Peyer's patch (tissue), 4 donors: ENCODE data around the gene ARHGEF19. TPM values are rescaled to one million over a fixed set of nuclear protein-coding genes. Genes with fewer than 3 reads are reported as not detected.
A peak's percentile ranks its signal among the peaks of the same experiment; 100 is the strongest.

Experiments used
- DNase-seq, 3 donors: peaks; one replicate each; pipeline ENCODE4 v3.0.0-alpha.2; 2017 to 2019
- H3K27ac ChIP-seq, 4 donors: fragments of 200-600 bp; sonication (generic); one replicate each; pipeline ENCODE4 v1.5.1; 2016 to 2019
- H3K27me3 ChIP-seq, 2 donors: fragments of 200-600 bp; sonication (generic); one replicate each; pipeline ENCODE4 v1.5.1; 2019
- H3K36me3 ChIP-seq, 3 donors: fragments of 200-600 bp; sonication (generic); one replicate each; pipeline ENCODE4 v1.5.1; 2016 to 2019
- H3K4me1 ChIP-seq, 4 donors: fragments of 200-600 bp; sonication (generic); one replicate each; pipeline ENCODE4 v1.5.1; 2016 to 2019
- H3K4me3 ChIP-seq, 4 donors: fragments of 200-600 bp; sonication (generic); 1 replicate in 3 of 4; 2 replicates in 1 of 4; pipeline ENCODE4 v1.5.1; 2016 to 2019; ENCODE audit warnings: mild to moderate bottlenecking in 1 of 4
- H3K9me3 ChIP-seq, 4 donors: fragments of 200-600 bp; sonication (generic); one replicate each; pipeline ENCODE4 v1.5.1; 2016 to 2019; ENCODE audit warnings: mild to moderate bottlenecking in 1 of 4
- POLR2A ChIP-seq, 2 donors: fragments of 450-650 bp; IDR thresholded peaks; one replicate each; pipeline ENCODE4 v1.5.1; 2017; ENCODE audit warnings: antibody characterized with exemption in 2 of 2, mild to moderate bottlenecking in 2 of 2, moderate library complexity in 2 of 2
- total RNA-seq, 4 donors: library from RNA; depleted of rRNA; stranded (reverse); fragments of >200 nt; gene quantifications; one replicate each; pipeline ENCODE4 v1.1.0, GENCODE V29; 2016
- TF ChIP-seq, protein P1 (sequence below), 6 experiments: fragments of 450-650 bp in 4 of 6; fragments of 200-600 bp in 2 of 6; sonication (generic) in 1 of 6; IDR thresholded peaks; one replicate each; pipeline ENCODE4 v1.5.1; 2017 to 2019; ENCODE audit warnings: antibody characterized with exemption in 6 of 6, mild to moderate bottlenecking in 3 of 6, moderate library complexity in 1 of 6

Gene ARHGEF19
- total RNA-seq, 4 donors from 2014 or later, result 6.0 to 16.5 (median 7.3) TPM

DNA sequence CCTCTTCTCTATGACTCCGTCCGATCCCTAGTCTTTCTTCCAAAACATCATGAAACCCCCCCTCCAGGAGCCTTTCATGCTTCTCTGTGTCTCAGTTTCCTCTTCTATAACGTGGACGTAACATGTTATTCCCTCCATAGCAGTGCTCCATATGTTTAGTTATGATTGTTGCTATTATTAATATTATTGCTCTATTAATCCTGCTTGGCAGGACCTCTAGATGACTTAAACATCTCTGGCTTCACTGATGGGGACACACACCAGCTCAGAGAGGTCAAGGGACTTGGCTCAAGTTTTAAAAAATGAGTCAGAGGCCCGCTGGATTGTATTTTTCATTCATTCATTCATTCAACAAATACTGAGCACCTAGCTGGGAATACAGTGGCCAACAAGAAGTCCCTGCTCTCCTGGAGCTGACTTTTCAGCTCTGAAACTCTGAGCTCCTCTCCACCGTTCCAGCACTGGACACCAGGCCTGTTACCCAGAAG is 24.9 kb upstream of the ARHGEF19 start:
- DNase-seq, result no peak
- Histone ChIP-seq H3K36me3 (no peaks in the 10 kb centered on the region), H3K4me3 (peak overlapping the region; percentile 60 to 92 (median 66)), H3K27ac (peak overlapping the region; percentile 76 to 91 (median 86)), H3K4me1 (peaks cover 0 to 19% (median 5%) of the 10 kb centered on the region in 4 donors), H3K27me3 (no peaks in the 10 kb centered on the region), H3K9me3 (no peaks in the 10 kb centered on the region)
- no peak for TF ChIP-seq POLR2A (IDR thresholded peaks at IDR 0.05)
- TF ChIP-seq, protein P1, sequence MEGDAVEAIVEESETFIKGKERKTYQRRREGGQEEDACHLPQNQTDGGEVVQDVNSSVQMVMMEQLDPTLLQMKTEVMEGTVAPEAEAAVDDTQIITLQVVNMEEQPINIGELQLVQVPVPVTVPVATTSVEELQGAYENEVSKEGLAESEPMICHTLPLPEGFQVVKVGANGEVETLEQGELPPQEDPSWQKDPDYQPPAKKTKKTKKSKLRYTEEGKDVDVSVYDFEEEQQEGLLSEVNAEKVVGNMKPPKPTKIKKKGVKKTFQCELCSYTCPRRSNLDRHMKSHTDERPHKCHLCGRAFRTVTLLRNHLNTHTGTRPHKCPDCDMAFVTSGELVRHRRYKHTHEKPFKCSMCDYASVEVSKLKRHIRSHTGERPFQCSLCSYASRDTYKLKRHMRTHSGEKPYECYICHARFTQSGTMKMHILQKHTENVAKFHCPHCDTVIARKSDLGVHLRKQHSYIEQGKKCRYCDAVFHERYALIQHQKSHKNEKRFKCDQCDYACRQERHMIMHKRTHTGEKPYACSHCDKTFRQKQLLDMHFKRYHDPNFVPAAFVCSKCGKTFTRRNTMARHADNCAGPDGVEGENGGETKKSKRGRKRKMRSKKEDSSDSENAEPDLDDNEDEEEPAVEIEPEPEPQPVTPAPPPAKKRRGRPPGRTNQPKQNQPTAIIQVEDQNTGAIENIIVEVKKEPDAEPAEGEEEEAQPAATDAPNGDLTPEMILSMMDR (IDR thresholded peaks at IDR 0.05), result no peak

DNA sequence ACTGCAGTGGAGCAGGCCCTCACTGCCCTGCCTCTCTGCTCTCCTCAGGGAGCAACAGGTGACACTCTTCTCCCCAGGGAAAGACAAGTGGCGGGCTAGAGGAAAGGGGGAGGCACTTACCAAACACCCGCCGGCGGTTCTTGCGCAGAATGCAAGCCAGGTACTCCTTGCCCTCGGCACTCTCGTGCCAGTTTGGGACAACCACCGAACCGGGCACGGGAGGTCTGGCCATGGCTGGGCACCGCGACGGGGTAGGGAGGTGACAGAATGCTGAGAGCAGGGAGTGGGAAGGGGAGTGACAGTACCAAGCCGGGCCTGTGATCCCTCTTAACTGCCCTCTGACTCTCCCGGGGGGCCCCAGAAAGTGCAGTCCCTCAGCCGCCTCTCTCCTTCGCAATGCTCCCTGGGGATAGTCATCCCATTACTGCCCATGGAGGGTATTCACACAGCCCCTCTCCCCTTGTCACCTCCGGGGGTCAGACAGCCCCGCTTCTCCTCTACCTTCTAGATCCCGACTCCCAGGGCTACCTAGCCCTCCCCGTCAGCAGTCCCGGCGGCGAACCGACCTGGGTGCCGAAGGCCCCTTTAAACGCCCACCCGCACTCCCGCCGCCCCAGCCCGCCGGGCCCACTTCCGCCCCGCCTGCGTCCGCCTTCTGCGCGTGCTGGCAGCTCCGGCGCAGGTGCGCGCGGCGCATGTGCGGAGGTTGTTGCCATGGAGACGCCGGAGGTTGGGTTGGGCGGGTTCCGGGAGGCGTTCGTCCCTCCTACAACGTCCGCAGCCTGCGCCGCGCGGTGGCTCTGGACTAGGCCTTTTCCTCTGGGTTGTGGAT is 24.3 kb upstream of the ARHGEF19 start, which contains the start of gene CPLANE2:
Gene CPLANE2, minus strand, starts transcription at position 673 of the 832 bp plus-strand sequence. Its CDS starts 441 bp downstream, at position 232.
- Histone ChIP-seq H3K36me3 (no peaks in the 10 kb centered on the region), H3K9me3 (no peaks in the 10 kb centered on the region), H3K4me1 (peaks cover 0 to 19% (median 5%) of the 10 kb centered on the region in 4 donors), H3K27ac (peak within 1 kb of the TSS; percentile 76 to 91 (median 86)), H3K4me3 (peak within 1 kb of the TSS; percentile 60 to 92 (median 66)), H3K27me3 (no peaks in the 10 kb centered on the region)
- TF ChIP-seq, protein P1 (IDR thresholded peaks at IDR 0.05), result peak in 1 of 6 experiments; percentile 3
- TF ChIP-seq POLR2A (IDR thresholded peaks at IDR 0.05), result peak; percentile 65 to 76
- DNase-seq, result peak; percentile 95 to 98 (median 97)

DNA sequence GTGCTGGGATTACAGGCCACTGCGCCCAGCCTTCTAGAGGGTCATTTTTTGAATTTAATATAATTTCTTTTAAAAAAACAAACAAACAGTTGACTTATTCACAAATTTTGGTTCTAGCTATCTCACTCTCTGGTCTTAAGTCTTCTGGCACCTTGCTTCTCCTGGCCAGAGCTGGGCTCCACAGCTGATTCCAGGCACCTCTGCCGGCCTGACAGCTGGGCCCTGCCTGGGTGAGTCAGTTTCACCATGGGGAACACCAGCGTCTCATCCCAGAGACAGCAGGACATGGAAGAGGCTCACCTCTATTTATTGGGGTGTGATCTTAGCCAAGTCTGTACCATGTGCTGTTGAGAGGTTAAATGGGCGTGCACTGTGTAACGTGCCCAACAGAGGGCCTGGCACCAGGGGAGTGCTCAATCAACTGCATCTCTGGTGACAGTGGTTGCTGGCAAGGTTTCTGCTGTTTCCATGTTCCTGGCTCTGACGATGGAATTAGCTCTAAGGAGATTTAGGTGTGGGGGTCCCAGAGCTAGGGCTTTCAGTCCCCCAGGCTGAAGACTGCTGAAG is 23.6 kb upstream of the ARHGEF19 start:
- Histone ChIP-seq H3K9me3 (no peaks in the 10 kb centered on the region), H3K27ac (peak overlapping the region; percentile 76 to 91 (median 86)), H3K36me3 (no peaks in the 10 kb centered on the region), H3K4me1 (peaks cover 0 to 19% (median 5%) of the 10 kb centered on the region in 4 donors), H3K4me3 (peak overlapping the region; percentile 60 to 92 (median 66)), H3K27me3 (no peaks in the 10 kb centered on the region)
- DNase-seq, result peak in 2 of 3 donors; percentile 62 to 78
- peak in 1 of 2 donors; percentile 9 for TF ChIP-seq POLR2A (IDR thresholded peaks at IDR 0.05)
- TF ChIP-seq, protein P1 (IDR thresholded peaks at IDR 0.05), result peak; percentile 2 to 54 (median 42)

DNA sequence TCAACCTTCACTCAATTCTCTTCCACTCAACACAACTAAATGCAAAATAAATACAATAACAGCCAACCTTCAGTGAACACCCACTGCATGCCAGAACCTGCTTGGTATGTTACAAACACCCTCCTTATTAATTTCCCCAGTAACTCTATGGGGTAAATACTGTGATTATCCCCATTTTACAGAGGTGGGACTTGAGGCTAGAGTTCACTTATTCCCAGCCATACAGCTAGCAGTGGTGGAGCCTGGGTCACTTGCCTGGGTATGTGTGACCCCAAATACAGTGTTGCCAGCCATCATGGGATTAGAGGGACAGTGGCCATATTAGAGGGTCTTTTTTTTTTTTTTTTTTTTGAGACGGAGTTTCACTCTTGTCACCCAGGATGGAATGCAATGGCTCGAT is 22.9 kb upstream of the ARHGEF19 start:
- H3K9me3 ChIP-seq, result no peaks in the 10 kb centered on the region
- H3K27ac ChIP-seq, result no peak overlapping the region
- DNase-seq, result no peak
- peaks cover 0 to 19% (median 5%) of the 10 kb centered on the region in 4 donors for H3K4me1 ChIP-seq
- H3K4me3 ChIP-seq, result no peak overlapping the region
- no peaks in the 10 kb centered on the region for H3K36me3 ChIP-seq
- TF ChIP-seq POLR2A (IDR thresholded peaks at IDR 0.05), result no peak
- TF ChIP-seq, protein P1 (IDR thresholded peaks at IDR 0.05), result no peak
- no peaks in the 10 kb centered on the region for H3K27me3 ChIP-seq

DNA sequence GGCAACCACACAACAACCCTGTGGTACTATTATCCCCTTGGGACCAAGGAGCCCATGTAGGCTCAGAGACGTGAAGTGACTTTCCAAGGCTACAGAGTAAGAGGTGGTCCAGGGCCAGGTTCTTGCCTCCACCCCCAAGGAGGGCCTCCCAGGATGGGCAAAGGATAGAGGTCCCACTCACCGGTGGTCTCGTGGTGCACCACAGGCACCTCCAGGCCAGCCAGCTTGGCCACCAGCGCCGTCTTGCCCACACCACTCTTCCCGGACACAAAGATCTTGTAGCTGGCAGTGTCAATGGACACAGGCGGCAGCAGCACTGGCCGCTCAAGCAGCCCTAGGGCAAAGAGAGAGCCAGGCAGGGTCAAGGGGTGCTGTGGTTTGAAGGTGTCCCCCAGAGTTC is 21.0 kb upstream of the ARHGEF19 start:
- peaks cover 0 to 19% (median 5%) of the 10 kb centered on the region in 4 donors for H3K4me1 ChIP-seq
- no peaks in the 10 kb centered on the region for H3K36me3 ChIP-seq
- TF ChIP-seq POLR2A (IDR thresholded peaks at IDR 0.05), result no peak
- TF ChIP-seq, protein P1 (IDR thresholded peaks at IDR 0.05), result no peak
- no peak overlapping the region for H3K4me3 ChIP-seq
- no peaks in the 10 kb centered on the region for H3K27me3 ChIP-seq
- no peak for DNase-seq
- H3K27ac ChIP-seq, result no peak overlapping the region
- no peaks in the 10 kb centered on the region for H3K9me3 ChIP-seq
